Measurements from ENCODE around the gene CDIPT. TPM values are rescaled to one million over a fixed set of nuclear protein-coding genes. Genes with fewer than 3 reads are reported as not detected.

Gene CDIPT
- total and polyA plus RNA-seq, 7 experiments from 2014 or later: 36.5 to 127 (median 77.8) TPM

- no peak for ATAC-seq
- no peak for DNase-seq
- Mint-ChIP-seq H3K9me3 (peaks cover 0 to 1% (median 0%) of the 10 kb centered on the region in 11 donors), H3K4me3 (no peak overlapping the region), H3K36me3 (peaks cover 8 to 40% (median 14%) of the 10 kb centered on the region in 5 donors), H3K27me3 (no peaks in the 10 kb centered on the region), H3K4me1 (peaks cover 0 to 8% (median 3%) of the 10 kb centered on the region in 7 donors), H3K27ac (peak overlapping the region; percentile 5 to 78 (median 53))
- H3K36me3 ChIP-seq (ENCODE audit: control insufficient read depth in 2 of 3, insufficient read depth in 3 of 3, low read length in 3 of 3): peaks cover 0 to 93% (median 21%) of the 10 kb centered on the region in 3 experiments
- ChIA-PET CTCF (interaction anchor here (1.2 kb wide), 2 partner anchors 142 to 155 kb away, joined by 3 to 6 read pairs; no protein-coding TSS in a partner anchor), POLR2A (interaction anchor here (1.0 to 2.1 kb wide), 4 partner anchors 10 to 143 kb away, joined by 3 to 11 read pairs (median 5); partner anchors contain the start of gene MVP)
- no peak overlapping the region for H3K4me3 ChIP-seq (ENCODE audit: low read length)
- no peak overlapping the region for H3K27ac ChIP-seq (ENCODE audit: low read depth, low read length)
- intact Hi-C loops (cut with micrococcal nuclease): no loop called here
- H3K9me3 ChIP-seq (ENCODE audit: control insufficient read depth in 2 of 3, low read length in 3 of 3): no peaks in the 10 kb centered on the region
- no peaks in the 10 kb centered on the region for H3K27me3 ChIP-seq (ENCODE audit: control insufficient read depth in 2 of 2, insufficient read depth in 2 of 2, low read length in 2 of 2)
- no peaks in the 10 kb centered on the region for H3K4me1 ChIP-seq (ENCODE audit: control insufficient read depth in 2 of 2, insufficient read depth in 2 of 2, low read length in 2 of 2)
These were observed 20.2 kb downstream of the CDIPT start for GRCh38 chr16:29842732-29843346.

DNA sequence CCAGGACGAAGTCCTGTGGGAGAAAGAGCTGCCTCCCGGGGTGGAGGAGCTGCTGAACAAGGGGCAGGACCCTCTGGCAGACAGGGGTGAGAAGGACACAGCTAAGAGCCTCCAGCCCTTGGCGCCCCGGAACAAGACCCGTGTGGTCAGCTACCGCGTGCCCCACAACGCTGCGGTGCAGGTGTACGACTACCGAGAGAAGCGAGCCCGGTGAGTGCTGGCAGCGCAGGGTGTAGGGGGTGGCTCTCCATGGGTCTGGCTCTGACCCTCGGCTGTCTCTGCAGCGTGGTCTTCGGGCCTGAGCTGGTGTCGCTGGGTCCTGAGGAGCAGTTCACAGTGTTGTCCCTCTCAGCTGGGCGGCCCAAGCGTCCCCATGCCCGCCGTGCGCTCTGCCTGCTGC is 21.4 kb downstream of the CDIPT start:
- peaks cover 5 to 93% (median 20%) of the 10 kb centered on the region in 3 experiments for H3K36me3 ChIP-seq (ENCODE audit: control insufficient read depth in 2 of 3, insufficient read depth in 3 of 3, low read length in 3 of 3)
- peaks cover 8 to 42% (median 23%) of the 10 kb centered on the region in 5 donors for H3K36me3 Mint-ChIP-seq

GRCh38 chr16:29840240-29840639 is 22.8 kb downstream of the CDIPT start:
- H3K27me3 Mint-ChIP-seq: no peaks in the 10 kb centered on the region
- intact Hi-C loops (cut with micrococcal nuclease): no loop called here
- peaks cover under 1 to 39% (median 24%) of the 10 kb centered on the region in 5 donors for H3K36me3 Mint-ChIP-seq
- H3K36me3 ChIP-seq (ENCODE audit: control insufficient read depth in 2 of 3, insufficient read depth in 3 of 3, low read length in 3 of 3): peaks cover 12 to 91% (median 20%) of the 10 kb centered on the region in 3 experiments
- H3K9me3 Mint-ChIP-seq: no peaks in the 10 kb centered on the region
- H3K4me1 Mint-ChIP-seq: peaks cover 0 to 5% (median 3%) of the 10 kb centered on the region in 7 donors
- ChIA-PET CTCF (interaction anchor here (0.6 to 0.9 kb wide), 2 partner anchors 24 to 151 kb away, joined by 3 read pairs; partner anchors contain the start of gene PAGR1), POLR2A (interaction anchor here (1.1 to 2.2 kb wide), 2 partner anchors 18 to 24 kb away, joined by 5 read pairs; partner anchors contain the start of gene PAGR1)
- H3K4me1 ChIP-seq (ENCODE audit: control insufficient read depth in 2 of 2, insufficient read depth in 2 of 2, low read length in 2 of 2): no peaks in the 10 kb centered on the region
- H3K9me3 ChIP-seq (ENCODE audit: control insufficient read depth in 2 of 3, low read length in 3 of 3): no peaks in the 10 kb centered on the region
- H3K27ac Mint-ChIP-seq: peak overlapping the region in 4 of 9 donors; percentile 17 to 89 (median 31)
- no peak overlapping the region for H3K27ac ChIP-seq (ENCODE audit: low read depth, low read length)
- H3K27me3 ChIP-seq (ENCODE audit: control insufficient read depth in 2 of 2, insufficient read depth in 2 of 2, low read length in 2 of 2): no peaks in the 10 kb centered on the region
- DNase-seq: no peak
- no peak overlapping the region for H3K4me3 ChIP-seq (ENCODE audit: low read length)
- H3K4me3 Mint-ChIP-seq: no peak overlapping the region
- ATAC-seq: no peak

More for the DNA sequence above, 21.4 kb downstream of the CDIPT start:
- no peaks in the 10 kb centered on the region for H3K9me3 ChIP-seq (ENCODE audit: control insufficient read depth in 2 of 3, low read length in 3 of 3)
- CTCF ChIA-PET: interaction anchor here (0.9 to 1.2 kb wide), 3 partner anchors 12 to 104 kb away, joined by 3 to 7 read pairs (median 3); no protein-coding TSS in a partner anchor
- H3K27ac ChIP-seq (ENCODE audit: low read depth, low read length): no peak overlapping the region
- no peak for DNase-seq
- H3K4me1 Mint-ChIP-seq: peaks cover 0 to 5% (median 3%) of the 10 kb centered on the region in 7 donors
- no peak overlapping the region for H3K4me3 ChIP-seq (ENCODE audit: low read length)
- no peaks in the 10 kb centered on the region for H3K4me1 ChIP-seq (ENCODE audit: control insufficient read depth in 2 of 2, insufficient read depth in 2 of 2, low read length in 2 of 2)
- no peak for ATAC-seq
- no peak overlapping the region for H3K4me3 Mint-ChIP-seq
- POLR2A ChIA-PET: interaction anchor here (1.0 to 1.5 kb wide), 4 partner anchors 11 to 26 kb away, joined by 3 to 5 read pairs (median 4); partner anchors contain the start of gene PAGR1
- intact Hi-C loops (cut with micrococcal nuclease): no loop called here
- H3K27ac Mint-ChIP-seq: peak overlapping the region in 1 of 9 donors; percentile 48
- H3K27me3 ChIP-seq (ENCODE audit: control insufficient read depth in 2 of 2, insufficient read depth in 2 of 2, low read length in 2 of 2): no peaks in the 10 kb centered on the region
- peaks cover 0 to 1% (median 0%) of the 10 kb centered on the region in 11 donors for H3K9me3 Mint-ChIP-seq
- H3K27me3 Mint-ChIP-seq: no peaks in the 10 kb centered on the region

GRCh38 chr16:29839822-29840221 is 23.2 kb downstream of the CDIPT start:
- no peak for ATAC-seq
- CTCF ChIA-PET: interaction anchor here (0.6 to 0.9 kb wide), 3 partner anchors 8 to 150 kb away, joined by 3 to 4 read pairs (median 3); partner anchors contain the start of gene PAGR1
- Mint-ChIP-seq H3K4me1 (peaks cover 0 to 5% (median 3%) of the 10 kb centered on the region in 7 donors), H3K27me3 (no peaks in the 10 kb centered on the region), H3K36me3 (peaks cover 0 to 37% (median 22%) of the 10 kb centered on the region in 5 donors), H3K4me3 (no peak overlapping the region), H3K27ac (peak overlapping the region in 2 of 9 donors; percentile 17 to 33), H3K9me3 (no peaks in the 10 kb centered on the region)
- H3K27me3 ChIP-seq (ENCODE audit: control insufficient read depth in 2 of 2, insufficient read depth in 2 of 2, low read length in 2 of 2): no peaks in the 10 kb centered on the region
- no peaks in the 10 kb centered on the region for H3K4me1 ChIP-seq (ENCODE audit: control insufficient read depth in 2 of 2, insufficient read depth in 2 of 2, low read length in 2 of 2)
- peaks cover 12 to 90% (median 19%) of the 10 kb centered on the region in 3 experiments for H3K36me3 ChIP-seq (ENCODE audit: control insufficient read depth in 2 of 3, insufficient read depth in 3 of 3, low read length in 3 of 3)
- POLR2A ChIA-PET: interaction anchor here (0.5 to 2.2 kb wide), 4 partner anchors 10 to 24 kb away, joined by 3 to 12 read pairs (median 6); partner anchors contain the start of gene PAGR1
- no peak overlapping the region for H3K27ac ChIP-seq (ENCODE audit: low read depth, low read length)
- H3K4me3 ChIP-seq (ENCODE audit: low read length): no peak overlapping the region
- H3K9me3 ChIP-seq (ENCODE audit: control insufficient read depth in 2 of 3, low read length in 3 of 3): no peaks in the 10 kb centered on the region
- intact Hi-C loops (cut with micrococcal nuclease): no loop called here
- no peak for DNase-seq

DNA sequence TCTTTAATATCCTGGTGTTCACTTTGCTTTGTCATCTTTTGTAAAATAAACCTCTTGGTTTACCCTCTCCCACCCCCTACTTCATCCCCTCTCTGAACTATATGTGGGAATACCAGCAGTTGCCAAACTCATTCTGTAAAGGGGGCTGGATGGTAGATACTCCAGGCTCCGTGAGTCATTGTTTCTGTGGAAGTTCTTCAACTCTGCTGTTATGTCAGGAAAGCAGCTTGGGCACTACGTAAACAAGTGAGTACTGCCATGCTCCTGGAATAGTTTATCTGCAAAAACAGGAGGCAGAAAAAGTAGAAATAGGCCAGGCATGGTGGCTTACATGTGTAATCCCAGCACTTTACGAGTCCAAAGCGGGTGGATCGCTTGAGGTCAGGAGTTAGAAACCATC is 25.2 kb downstream of the CDIPT start:
- H3K36me3 Mint-ChIP-seq: peaks cover 0 to 36% (median 19%) of the 10 kb centered on the region in 5 donors
- ATAC-seq: no peak
- DNase-seq: no peak
- H3K9me3 Mint-ChIP-seq: no peaks in the 10 kb centered on the region
- ChIA-PET CTCF (interaction anchor here (0.6 to 5.4 kb wide), 3 partner anchors 10 to 819 kb away, joined by 3 to 22 read pairs (median 4); no protein-coding TSS in a partner anchor), POLR2A (interaction anchor here (1.1 to 2.2 kb wide), 4 partner anchors 8 to 22 kb away, joined by 3 to 12 read pairs (median 6); partner anchors contain the start of gene PAGR1)
- H3K4me1 Mint-ChIP-seq: peaks cover 0 to 5% (median under 1%) of the 10 kb centered on the region in 7 donors
- Histone ChIP-seq H3K4me3 (ENCODE audit: low read length) (no peak overlapping the region), H3K36me3 (ENCODE audit: control insufficient read depth in 2 of 3, insufficient read depth in 3 of 3, low read length in 3 of 3) (peaks cover 20 to 94% (median 21%) of the 10 kb centered on the region in 3 experiments), H3K27me3 (ENCODE audit: control insufficient read depth in 2 of 2, insufficient read depth in 2 of 2, low read length in 2 of 2) (no peaks in the 10 kb centered on the region), H3K9me3 (ENCODE audit: control insufficient read depth in 2 of 3, low read length in 3 of 3) (no peaks in the 10 kb centered on the region), H3K4me1 (ENCODE audit: control insufficient read depth in 2 of 2, insufficient read depth in 2 of 2, low read length in 2 of 2) (no peaks in the 10 kb centered on the region), H3K27ac (ENCODE audit: low read depth, low read length) (no peak overlapping the region)
- H3K4me3 Mint-ChIP-seq: no peak overlapping the region
- no peaks in the 10 kb centered on the region for H3K27me3 Mint-ChIP-seq
- intact Hi-C loops (cut with micrococcal nuclease): no loop called here
- H3K27ac Mint-ChIP-seq: peak overlapping the region in 2 of 9 donors; percentile 10 to 11

DNA sequence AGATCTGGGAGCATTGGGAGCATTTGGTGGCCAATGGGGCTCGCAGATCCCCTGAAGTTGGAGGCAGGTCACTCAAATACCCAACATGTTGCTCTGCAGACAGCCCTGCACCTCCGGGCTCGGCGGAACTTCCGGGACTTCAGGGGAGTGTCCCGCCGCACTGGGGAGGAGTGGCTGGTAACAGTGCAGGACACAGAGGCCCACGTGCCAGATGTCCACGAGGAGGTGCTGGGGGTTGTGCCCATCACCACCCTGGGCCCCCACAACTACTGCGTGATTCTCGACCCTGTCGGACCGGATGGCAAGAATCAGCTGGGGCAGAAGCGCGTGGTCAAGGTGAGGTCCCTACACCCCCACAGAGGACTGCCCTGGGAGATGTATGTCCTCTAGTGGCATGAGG is 26.4 kb downstream of the CDIPT start:
- ATAC-seq: no peak
- no peaks in the 10 kb centered on the region for H3K27me3 ChIP-seq (ENCODE audit: control insufficient read depth in 2 of 2, insufficient read depth in 2 of 2, low read length in 2 of 2)
- no peaks in the 10 kb centered on the region for H3K9me3 ChIP-seq (ENCODE audit: control insufficient read depth in 2 of 3, low read length in 3 of 3)
- H3K4me3 Mint-ChIP-seq: no peak overlapping the region
- peaks cover 0 to 9% (median 5%) of the 10 kb centered on the region in 7 donors for H3K4me1 Mint-ChIP-seq
- no peak overlapping the region for H3K27ac ChIP-seq (ENCODE audit: low read depth, low read length)
- no peak overlapping the region for H3K4me3 ChIP-seq (ENCODE audit: low read length)
- no peaks in the 10 kb centered on the region for H3K27me3 Mint-ChIP-seq
- H3K27ac Mint-ChIP-seq: peak overlapping the region in 1 of 9 donors; percentile 28
- intact Hi-C loops (cut with micrococcal nuclease): no loop called here
- ChIA-PET CTCF (interaction anchor here (5.4 kb wide), 1 partner anchor 11 kb away, joined by 22 read pairs; no protein-coding TSS in a partner anchor), POLR2A (interaction anchor here (2.5 kb wide), 1 partner anchor 10 kb away, joined by 13 read pairs; no protein-coding TSS in a partner anchor)
- H3K4me1 ChIP-seq (ENCODE audit: control insufficient read depth in 2 of 2, insufficient read depth in 2 of 2, low read length in 2 of 2): no peaks in the 10 kb centered on the region
- H3K36me3 Mint-ChIP-seq: peaks cover 3 to 39% (median 23%) of the 10 kb centered on the region in 5 donors
- peaks cover 20 to 94% (median 21%) of the 10 kb centered on the region in 3 experiments for H3K36me3 ChIP-seq (ENCODE audit: control insufficient read depth in 2 of 3, insufficient read depth in 3 of 3, low read length in 3 of 3)
- H3K9me3 Mint-ChIP-seq: no peaks in the 10 kb centered on the region
- no peak for DNase-seq

Measured in naive thymus-derived CD4-positive, alpha-beta T cell (primary cell).